Heart left ventricle (tissue), 13 donors: ENCODE data around the gene PRXL2A.

Experiments
- CTCF ChIP-seq, 12 donors: fragments of 200-600 bp; sonication (generic) in 4 of 12; IDR thresholded peaks; one replicate each; pipeline versions ENCODE4 v1.5.0 to v1.8.0; 2018 to 2022; ENCODE audit warnings: antibody characterized with exemption in 12 of 12, mild to moderate bottlenecking in 5 of 12
- POLR2A ChIP-seq, 2 donors: fragments of 450-650 bp; IDR thresholded peaks; one replicate each; pipeline ENCODE4 v1.6.1; 2017; ENCODE audit warnings: antibody characterized with exemption in 2 of 2, mild to moderate bottlenecking in 2 of 2, moderate library complexity in 2 of 2
- donor health status: ischemic (EF 13 %, LVEDD 7.1; RV severe dilation, severe dysfunction).
- donor health status: DM: no; HTN: yes; CAD: no.
- donor health status: DM: no; HTN: no; CAD: no.
- donor health status: ischemic (EF 25% LVEDD 6.9; RV normal size, moderate dysfunction).
- donor health status: ischemic (EF 25% LVEDD 5.7; RV mildly dilated, moderate dysfunction).
- donor health status: ischemic (EF 35%, LVEDD 5.7; RV mildly dilated, moderate dysfunction).
- donor health status: nonischemic (EF 11% LVEDD 7.7; RV severe dilation, severe dysfunction).
- donor health status: DM: yes; HTN: yes; CAD: no.
- donor health status: PGD.
- donor health status: ischemic (EF 29% LVEDD 5.4; RV normal size, mild dysfunction).
- donor health status: nonischemic (EF 23%, LVEDD 6.1; RV moderate dilation, normal function).

- TF ChIP-seq CTCF (IDR thresholded peaks at IDR 0.05) (no peak), POLR2A (IDR thresholded peaks at IDR 0.05) (no peak)
Observed at GRCh38 chr10:80471715-80472233, 63.4 kb downstream of the PRXL2A start.
